DOHH2 (cell line): Measurements from ENCODE around the gene ASF1A.

ENCODE experiments used
- CTCF ChIP-seq: fragments of 200-600 bp; sonication (generic); IDR thresholded peaks from one replicate; pipeline ENCODE4 v1.5.1; 2014; ENCODE audit warnings: antibody characterized with exemption, mild to moderate bottlenecking, low read depth, low read length; ENCODE audit not compliant: poor library complexity, severe bottlenecking
- EZH2phosphoT487 ChIP-seq: fragments of 200-600 bp; sonication (generic); IDR thresholded peaks from 2 replicates; pipeline ENCODE4 v1.6.1; 2017; ENCODE audit warnings: borderline replicate concordance, mild to moderate bottlenecking, antibody characterized with exemption, low read length, moderate library complexity, mixed read lengths

DNA sequence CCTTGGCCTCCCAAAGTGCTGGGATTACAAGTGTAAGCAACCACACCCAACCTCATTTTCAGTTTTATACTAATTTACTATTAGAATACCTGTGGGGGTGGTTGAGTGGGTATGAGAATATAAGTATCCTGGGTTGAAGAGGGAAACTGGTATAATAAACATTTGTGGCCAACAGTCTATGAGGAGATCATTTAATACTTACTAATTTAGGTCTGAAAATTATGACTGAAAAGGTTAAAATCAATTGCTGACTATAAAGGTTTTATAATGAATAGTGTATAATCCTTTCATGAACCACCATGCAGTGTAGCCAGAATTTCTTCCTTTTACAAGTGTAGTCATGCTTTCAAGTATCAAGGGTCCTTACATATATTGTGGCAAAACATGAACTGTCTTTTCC, 11.1 kb downstream of the ASF1A start:
- no peak for TF ChIP-seq CTCF
- TF ChIP-seq EZH2phosphoT487 = no peak
